Choroid plexus epithelial cell (primary cell): Measurements from ENCODE around the gene RFX2.

ENCODE experiments used
- DNase-seq: peaks from one replicate; pipeline ENCODE4 v3.0.0-alpha.2; 2010; ENCODE audit warnings: low read depth
- H3K4me3 ChIP-seq: 2 replicates; pipeline ENCODE4 v1.5.1; 2011; ENCODE audit warnings: low read depth, mild to moderate bottlenecking, control low read depth, low read length, moderate library complexity
- TF ChIP-seq, protein P1 (sequence below): conservative IDR thresholded peaks from 2 replicates; pipeline ENCODE4 v1.5.1; 2011; ENCODE audit warnings: low read depth, mild to moderate bottlenecking, control low read depth, inconsistent platforms, low read length, moderate library complexity

Gene RFX2

DNA sequence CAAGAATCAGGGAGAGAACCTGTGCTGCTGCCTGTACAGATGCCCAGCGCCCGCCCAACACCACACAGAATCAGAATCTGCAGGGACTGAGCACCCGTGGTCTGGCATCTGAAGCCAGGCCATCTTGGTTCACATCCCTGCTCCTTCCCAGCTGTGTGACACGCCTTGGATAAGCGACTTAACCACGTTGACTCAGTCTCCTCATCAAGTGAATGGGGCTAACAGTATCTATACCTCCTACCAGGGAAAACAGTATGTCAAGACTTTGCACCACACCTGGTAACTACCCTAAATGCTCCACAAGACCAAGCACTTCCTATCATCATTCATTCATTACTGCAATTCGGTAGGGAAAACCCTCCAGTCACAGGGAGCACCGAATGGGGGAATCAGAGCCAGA is 133.5 kb downstream of the RFX2 start:
- DNase-seq = no peak
- H3K4me3 ChIP-seq = peak overlapping the region; percentile 92
- TF ChIP-seq, protein P1, sequence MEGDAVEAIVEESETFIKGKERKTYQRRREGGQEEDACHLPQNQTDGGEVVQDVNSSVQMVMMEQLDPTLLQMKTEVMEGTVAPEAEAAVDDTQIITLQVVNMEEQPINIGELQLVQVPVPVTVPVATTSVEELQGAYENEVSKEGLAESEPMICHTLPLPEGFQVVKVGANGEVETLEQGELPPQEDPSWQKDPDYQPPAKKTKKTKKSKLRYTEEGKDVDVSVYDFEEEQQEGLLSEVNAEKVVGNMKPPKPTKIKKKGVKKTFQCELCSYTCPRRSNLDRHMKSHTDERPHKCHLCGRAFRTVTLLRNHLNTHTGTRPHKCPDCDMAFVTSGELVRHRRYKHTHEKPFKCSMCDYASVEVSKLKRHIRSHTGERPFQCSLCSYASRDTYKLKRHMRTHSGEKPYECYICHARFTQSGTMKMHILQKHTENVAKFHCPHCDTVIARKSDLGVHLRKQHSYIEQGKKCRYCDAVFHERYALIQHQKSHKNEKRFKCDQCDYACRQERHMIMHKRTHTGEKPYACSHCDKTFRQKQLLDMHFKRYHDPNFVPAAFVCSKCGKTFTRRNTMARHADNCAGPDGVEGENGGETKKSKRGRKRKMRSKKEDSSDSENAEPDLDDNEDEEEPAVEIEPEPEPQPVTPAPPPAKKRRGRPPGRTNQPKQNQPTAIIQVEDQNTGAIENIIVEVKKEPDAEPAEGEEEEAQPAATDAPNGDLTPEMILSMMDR = no peak

DNA sequence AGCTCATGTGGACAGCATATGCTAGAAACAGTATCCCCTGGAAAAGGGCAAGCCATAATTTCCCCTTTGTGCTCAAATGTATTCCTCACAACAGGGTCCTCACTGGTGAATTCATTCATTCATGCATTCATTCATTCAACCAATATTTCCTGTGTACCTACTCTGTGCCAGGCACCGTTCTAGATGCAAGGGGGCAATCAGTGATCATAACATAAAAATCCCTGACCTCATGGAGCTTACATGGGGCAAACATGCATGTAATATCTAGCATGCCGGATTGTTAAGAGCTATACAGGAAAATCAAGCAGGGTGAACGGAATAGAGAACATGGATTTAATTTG is 134.9 kb downstream of the RFX2 start:
- TF ChIP-seq, protein P1 = no peak
- no peak overlapping the region for H3K4me3 ChIP-seq
- no peak for DNase-seq

DNA sequence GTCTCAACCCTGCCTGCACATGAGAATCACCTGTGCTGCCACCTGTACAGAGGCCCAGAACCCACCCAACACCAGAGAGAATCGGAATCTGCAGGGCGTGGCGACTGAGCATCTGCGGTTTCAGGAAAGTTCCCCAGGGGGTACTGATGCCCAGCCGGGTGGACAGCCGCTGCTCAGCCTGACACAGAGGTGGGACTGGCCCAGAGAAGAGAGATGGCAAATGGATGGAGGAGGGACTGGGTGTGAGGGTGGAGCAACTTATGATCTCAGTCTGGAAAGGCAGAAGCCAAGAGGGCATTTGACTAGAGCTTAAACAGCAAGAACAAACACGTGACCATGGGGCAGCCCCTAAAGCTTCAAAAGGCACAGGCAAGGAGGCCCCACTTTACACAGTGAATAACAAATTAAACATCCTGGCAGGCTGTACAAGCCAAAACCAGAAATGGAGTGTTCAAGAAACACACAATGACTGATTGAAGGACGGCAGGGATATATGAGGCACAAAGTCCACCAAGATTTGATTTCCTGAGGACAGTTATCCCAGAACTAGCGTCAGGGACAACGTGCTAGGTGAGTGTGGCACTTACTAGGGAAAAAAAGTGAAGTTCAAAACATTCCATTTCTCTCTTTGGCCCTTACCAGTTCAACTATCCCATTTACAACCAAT is 135.4 kb downstream of the RFX2 start:
- peak; percentile 26 for DNase-seq
- TF ChIP-seq, protein P1 = no peak
- H3K4me3 ChIP-seq = no peak overlapping the region

DNA sequence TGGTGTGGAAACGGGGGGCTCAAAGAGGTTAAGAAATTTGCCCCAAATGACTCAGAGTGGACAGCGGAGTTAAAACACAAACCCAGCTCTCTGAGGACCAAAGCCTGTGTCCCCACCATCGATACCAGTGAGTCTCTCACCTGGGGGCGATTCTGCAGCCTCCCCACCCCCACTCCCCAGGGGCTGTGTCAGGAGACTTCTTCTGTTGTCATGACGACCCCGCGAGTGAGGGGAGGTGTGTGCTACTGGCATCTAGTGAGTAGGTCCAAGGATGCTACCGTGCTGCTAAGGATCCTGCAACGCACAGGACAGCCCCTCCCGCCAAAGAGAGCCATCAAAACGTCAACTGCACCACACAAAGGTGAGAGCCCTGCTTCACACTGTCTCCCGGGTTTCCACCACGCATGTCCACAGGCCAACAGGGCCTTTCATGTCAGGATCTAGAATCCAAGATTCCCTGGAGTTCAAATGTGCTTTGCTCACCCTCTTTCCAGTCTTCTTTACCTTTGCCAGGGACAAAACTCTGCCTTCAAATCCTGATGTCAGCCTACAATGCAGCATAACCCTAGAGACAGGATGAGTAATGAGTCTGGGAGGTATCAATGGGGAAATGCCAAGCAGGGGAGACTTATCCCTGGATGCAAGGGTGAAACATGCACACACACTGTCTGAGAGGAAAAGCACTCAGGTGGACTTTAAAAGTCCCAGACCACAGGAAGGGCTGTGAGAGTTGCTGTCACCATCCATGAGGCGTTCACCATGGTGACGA is 136.2 kb downstream of the RFX2 start:
- TF ChIP-seq, protein P1 = no peak
- no peak overlapping the region for H3K4me3 ChIP-seq
- no peak for DNase-seq

DNA sequence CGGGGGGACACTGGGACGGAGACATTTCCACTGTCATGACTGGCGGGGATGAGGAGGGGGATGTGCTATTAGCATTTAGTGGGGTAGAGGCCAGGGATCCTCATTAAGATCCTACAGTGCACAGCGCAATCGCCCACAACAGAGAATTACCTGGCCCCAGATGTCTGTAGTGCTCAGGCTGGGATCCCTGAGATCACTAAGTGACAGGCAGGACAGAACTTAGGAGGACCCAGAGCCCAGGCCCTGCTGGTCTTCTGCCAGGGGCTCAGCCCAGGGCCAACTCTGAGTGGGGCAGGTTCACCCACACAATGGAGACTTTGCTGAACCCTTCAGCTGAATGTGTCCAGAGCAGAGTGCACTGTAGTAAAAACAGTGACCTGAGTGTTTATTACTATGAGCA is 136.9 kb downstream of the RFX2 start:
- TF ChIP-seq, protein P1 = no peak
- H3K4me3 ChIP-seq = no peak overlapping the region
- no peak for DNase-seq

DNA sequence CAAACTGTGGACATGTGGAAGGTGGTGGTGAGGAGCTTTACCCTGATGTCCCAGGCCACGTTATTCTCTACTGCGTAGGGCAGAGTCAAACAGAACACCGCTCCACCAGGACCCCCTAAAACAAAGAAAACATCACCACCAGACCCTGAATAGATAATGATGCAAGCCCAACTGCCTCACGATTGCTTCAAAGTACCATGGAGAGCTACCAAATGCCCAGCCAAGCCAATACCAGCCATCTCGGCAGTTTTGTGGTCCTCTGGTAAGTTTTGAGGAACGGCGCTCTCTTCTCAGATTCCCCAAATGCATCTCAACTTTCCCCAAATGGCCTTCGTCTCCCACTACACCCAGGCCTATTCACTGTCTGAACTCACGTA is 138.0 kb downstream of the RFX2 start:
- H3K4me3 ChIP-seq = no peak overlapping the region
- TF ChIP-seq, protein P1 = no peak
- DNase-seq = no peak
